ENCODE results near the gene CHMP4B. TPM values are rescaled to one million over a fixed set of nuclear protein-coding genes. Genes with fewer than 3 reads are reported as not detected.
"Not testable (repeated sequence)": the region's sequence is repeated elsewhere in the genome, so short reads cannot be mapped to it uniquely, and the experiment has no call there.

CHMP4B gene
- polyA plus RNA-seq, 3 donors = 96.0 to 119 (median 99.3) TPM

GRCh38 chr20:33787253-33787891 is 23.8 kb upstream of the CHMP4B start:
- DNase-seq = no peak

DNA sequence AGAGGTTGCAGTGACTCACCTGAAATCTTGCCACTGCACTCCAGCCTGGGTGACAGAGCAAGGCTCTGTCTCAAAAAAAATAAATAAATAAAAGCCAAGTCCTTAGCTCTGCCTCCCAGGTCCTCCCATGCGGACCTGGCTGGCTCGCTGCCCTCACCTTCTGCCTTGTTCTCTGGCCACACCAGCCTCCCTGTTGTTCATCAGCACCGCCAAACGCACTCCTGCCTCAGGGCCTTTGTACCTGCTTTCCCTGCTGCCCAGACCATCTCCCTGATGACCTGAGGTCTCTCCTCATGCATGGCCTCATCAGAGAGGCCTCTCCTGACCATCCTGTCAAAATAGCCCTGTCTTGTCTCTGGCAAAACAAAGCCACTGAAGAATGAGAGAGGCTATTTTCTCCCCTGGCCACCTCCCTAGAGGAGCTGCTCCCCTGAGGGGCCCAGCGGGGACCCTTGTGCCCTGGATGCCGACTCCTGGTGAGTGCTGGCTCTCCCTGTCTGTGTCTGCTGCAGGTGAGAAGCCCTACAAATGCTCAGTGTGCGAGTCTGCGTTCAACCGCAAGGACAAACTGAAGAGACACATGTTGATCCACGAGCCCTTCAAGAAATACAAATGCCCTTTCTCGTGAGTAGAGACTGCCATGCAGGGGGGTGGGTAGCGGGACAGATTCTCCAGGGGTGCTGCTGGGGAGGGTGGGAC is 22.6 kb upstream of the CHMP4B start:
- DNase-seq = no peak

- no peak for DNase-seq
Measured at GRCh38 chr20:33789109-33789857, 21.9 kb upstream of the CHMP4B start.

DNA sequence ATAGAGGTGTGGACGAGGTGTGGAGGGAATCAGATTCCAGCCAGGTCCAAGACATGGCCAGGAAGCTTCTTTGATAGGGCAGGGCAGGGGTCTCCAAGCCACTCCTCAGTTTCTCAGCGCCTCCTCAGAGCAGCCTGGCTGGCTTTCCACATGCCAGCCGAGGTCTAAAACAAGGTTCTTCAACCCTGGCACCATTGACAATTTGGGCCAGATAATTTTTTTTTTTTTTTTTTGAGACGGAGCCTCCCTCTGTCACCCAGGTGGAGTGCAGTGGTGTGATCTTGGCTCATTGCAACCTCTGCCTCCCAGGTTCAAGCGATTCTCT is 21.3 kb upstream of the CHMP4B start:
- DNase-seq = no peak

DNA sequence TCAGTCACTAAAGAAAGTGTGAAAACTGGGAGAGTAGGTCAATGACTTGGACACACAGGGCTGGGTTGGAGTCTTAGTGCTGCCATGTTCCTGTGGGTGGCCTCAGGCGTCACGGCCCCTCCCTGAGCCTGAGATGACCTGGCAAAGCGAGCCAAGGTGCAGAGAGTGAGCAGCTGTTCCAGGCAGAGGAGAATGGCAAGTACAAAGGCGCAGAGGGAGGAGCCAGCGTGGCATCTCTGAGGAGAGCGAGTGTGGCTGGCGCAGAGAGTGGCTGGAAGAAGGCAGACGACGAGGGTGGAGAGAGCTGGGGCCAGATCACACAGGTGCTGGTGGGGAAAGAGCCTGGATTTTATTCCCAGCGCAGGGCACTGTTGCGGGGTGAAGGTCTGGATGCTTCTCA is 20.6 kb upstream of the CHMP4B start:
- no peak for DNase-seq

DNA sequence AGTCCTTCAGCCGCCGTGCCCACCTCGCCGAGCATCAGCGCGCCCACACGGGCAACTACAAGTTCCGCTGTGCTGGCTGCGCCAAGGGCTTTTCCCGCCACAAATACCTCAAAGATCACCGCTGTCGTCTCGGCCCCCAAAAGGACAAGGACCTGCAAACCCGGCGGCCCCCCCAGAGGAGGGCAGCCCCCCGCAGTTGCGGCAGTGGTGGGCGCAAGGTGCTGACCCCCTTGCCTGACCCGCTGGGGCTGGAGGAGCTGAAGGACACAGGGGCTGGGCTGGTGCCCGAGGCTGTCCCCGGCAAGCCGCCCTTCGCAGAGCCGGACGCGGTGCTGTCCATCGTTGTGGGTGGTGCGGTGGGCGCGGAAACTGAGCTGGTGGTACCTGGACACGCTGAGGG is 20.1 kb upstream of the CHMP4B start:
- DNase-seq = no peak

GRCh38 chr20:33791540-33791939 is 19.6 kb upstream of the CHMP4B start:
- DNase-seq = no peak

DNA sequence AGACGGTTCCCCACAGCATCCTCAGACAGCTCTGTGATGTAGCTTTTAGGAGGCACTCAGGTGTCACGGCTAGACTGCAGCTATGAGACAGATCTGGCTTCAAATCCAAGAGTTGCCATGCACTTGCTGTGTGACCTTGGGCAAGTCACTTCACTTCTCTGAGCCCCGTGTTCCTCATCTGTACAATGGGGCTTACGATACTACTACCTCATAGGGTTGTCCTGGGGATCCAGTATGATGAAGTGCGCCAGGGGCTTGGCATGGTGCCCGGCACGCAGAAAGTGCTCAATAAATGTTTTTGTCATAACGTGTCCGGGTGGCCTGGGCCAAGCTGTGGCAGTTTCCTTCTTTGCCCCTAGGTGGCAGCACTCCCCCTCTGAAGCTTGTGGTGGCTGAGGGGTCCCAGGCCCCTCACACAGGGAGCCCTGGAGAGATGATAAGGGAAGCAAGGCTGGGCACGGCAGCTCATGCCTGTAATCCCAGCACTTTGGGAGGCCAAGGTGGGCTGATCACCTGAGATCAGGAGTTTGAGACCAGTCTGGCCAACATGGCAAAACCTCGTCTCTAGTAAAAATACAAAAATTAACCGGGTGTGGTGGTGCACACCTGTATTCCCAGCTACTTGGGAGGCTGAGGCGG is 19.1 kb upstream of the CHMP4B start:
- no peak for DNase-seq

DNA sequence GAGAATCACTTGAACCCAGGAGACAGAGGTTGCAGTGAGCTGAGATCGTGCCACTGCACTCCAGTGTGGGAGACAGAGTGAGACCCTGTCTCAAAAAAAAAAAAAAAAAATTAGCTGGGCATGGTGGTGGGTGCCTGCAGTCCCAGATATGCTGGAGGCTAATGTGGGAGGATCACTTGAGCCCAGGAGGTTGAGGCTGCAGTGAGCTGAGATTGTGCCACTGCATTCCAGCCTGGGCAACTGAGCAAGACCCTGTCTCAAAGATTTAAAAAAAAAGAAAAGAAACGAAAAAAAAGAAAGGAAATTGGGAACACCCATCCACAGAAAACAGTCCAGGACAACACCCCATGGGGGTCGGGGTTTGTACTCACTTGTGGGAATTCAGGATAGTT is 18.6 kb upstream of the CHMP4B start:
- DNase-seq = not testable (repeated sequence)

- DNase-seq = no peak
Measured at GRCh38 chr20:33793011-33793931, 17.9 kb upstream of the CHMP4B start.

DNA sequence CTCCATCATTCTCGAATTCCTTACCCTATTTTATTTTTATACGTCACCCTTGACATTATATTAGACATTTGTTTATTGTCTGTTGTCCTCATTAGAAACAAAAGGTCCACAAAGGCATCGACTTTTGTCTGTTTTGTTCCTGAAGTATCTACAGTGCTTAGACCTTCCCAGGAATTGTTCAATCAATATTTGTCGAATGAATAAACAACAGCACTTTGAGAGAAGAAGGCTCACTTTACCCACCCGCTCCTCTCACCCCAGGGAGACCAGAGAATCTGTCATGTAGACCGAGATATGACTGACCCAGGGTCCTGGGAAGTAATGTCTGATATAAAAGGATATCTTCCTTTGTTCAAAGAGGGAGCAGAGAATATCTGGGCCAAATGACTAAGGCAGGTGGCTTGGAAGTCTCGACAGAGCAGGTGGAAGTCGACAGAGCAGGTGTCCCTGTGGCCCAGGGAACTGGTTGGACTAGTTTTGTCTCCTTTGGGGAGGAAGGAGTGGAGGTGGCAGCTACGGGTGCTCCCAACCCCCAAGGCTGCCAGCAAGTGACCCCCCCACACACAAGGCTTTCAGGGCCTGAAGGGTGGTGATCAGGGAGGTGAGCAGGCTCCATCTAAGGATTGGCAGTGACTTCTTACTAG is 14.8 kb upstream of the CHMP4B start:
- no peak for DNase-seq

GRCh38 chr20:33796907-33797544 is 14.1 kb upstream of the CHMP4B start:
- no peak for DNase-seq

- DNase-seq = no peak
Measured at GRCh38 chr20:33798444-33798843, 12.7 kb upstream of the CHMP4B start.

DNA sequence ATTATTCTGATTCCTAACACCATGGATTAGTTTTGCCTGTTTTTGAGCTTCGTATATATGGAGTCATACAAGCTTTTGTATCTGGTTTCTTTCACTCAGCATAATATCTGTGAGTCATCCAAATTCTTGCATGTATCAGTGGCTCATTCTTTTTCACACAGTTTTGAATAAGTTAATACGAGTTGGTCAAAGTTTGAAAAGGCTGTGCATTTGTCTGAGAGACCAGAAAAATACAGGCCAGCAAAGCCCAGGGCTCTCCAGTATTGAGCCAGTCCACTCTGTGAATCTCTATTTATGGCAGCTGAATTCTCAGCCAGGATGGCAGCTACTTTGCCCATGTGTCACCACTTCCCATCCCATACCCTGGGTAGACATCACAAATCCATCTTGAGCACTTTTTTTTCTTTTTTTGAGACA is 7.2 kb upstream of the CHMP4B start:
- no peak for DNase-seq

GRCh38 chr20:33808388-33808787 is 2.8 kb upstream of the CHMP4B start:
- DNase-seq = no peak

GRCh38 chr20:33810259-33810658 is 889 bp upstream of the CHMP4B start:
- no peak for DNase-seq

- no peak for DNase-seq
Measured at GRCh38 chr20:33811776-33812151, 616 bp downstream of the CHMP4B start.

GRCh38 chr20:33812152-33812849 is 1.2 kb downstream of the CHMP4B start:
- DNase-seq = no peak

DNA sequence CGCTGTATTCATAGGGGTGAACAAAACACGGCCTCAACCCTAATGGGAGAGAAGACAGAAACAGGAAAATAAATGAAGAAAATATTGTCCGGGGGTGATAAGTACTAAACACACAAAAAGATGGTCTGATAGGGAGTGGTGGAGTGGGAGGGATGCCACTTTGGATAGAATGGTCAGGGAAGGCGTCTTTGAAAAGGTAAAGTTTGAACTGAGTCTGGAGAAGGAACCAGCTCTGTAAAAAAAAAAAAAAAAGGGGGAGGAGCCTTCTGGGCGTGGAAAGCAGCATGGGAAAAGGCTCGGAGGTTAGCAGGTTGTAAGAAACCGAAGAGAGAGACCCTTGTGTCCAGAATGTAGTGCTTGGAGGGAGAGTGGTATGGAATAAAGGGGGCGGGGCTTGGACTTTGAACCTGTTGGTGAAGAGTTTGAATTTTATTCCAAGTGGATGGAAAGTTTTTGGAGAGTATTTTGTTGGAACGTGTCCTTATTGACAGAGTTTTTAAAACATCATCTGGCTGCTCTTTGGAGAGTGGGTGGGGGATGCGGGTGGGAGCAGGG is 1.8 kb downstream of the CHMP4B start:
- DNase-seq = no peak

- DNase-seq = no peak
Measured at GRCh38 chr20:33814238-33814712, 3.1 kb downstream of the CHMP4B start.
